ENCODE results near the gene DENND1B.
"Not testable (repeated sequence)": the region's sequence is repeated elsewhere in the genome, so short reads cannot be mapped to it uniquely, and the experiment has no call there.

Gene DENND1B

GRCh38 chr1:197750366-197750765 is 24.9 kb downstream of the DENND1B start:
- intact Hi-C loops (cut with DNase I), result no loop called here
- DNase-seq, result no peak

- DNase-seq, result no peak
- intact Hi-C loops (cut with DNase I), result no loop called here
Observed at GRCh38 chr1:197745911-197746310, 29.4 kb downstream of the DENND1B start.

GRCh38 chr1:197744979-197745378 is 30.3 kb downstream of the DENND1B start:
- DNase-seq, result no peak
- intact Hi-C loops (cut with DNase I), result no loop called here

- intact Hi-C loops (cut with DNase I), result no loop called here
- no peak for DNase-seq
Observed at GRCh38 chr1:197743578-197743977, 31.7 kb downstream of the DENND1B start.

DNA sequence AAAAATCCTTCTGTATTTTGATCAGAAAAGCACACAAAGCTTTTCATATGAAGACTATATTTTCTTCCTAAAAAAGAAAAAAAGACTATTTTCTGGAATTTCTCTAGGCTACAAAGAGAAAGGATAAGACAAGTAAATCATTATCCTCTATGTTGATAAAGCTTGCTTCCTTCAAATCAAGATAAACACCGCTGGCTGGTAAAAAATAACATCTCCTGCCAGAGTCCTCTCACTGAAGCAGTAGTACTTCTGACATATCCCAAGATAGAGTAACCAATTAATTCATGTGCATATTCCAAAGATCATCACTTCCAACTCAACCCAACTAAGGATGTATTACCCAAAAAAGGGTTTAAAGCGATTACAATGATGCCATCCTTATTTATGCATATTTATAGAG is 34.3 kb downstream of the DENND1B start:
- intact Hi-C loops (cut with DNase I), result no loop called here
- no peak for DNase-seq

DNA sequence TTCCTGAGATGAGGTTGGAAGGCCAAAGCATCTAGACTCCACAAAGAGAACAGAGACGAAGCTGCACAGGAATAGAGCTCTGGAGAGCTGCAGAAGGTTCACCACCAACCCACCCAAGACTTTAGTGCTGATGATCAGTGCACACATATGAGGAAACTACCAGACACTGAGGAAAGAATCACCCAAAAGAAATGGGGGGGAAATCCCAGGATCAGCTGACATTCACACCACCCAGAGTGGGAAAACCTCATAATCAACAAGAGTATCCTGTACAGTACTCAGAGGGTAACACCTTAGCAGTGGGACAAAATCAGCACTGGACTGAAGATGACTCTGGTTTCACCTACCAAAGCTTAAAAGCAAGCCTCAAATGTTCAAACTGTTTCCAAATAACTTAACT is 36.4 kb downstream of the DENND1B start:
- DNase-seq, result no peak
- intact Hi-C loops (cut with DNase I), result no loop called here

- DNase-seq, result no peak
Observed at GRCh38 chr1:197737916-197738315, 37.4 kb downstream of the DENND1B start.

DNA sequence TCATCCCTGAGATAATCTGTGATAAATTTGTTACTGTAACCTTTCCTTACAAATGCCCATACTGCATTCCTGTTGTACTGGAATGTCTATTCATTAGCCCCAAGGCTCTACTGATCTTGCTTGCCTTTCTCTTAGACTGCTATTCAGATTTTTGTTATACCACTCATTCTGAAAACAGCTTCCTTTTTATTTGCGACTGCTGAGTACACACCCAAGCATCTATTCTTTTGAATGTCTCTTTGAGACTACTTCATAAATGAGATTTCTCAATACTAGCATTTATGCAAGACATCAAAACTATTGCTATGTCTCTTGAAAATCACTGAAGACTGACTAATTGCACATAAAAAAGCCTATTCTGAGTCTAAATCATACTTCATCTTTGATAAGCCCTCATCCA is 38.6 kb downstream of the DENND1B start:
- intact Hi-C loops (cut with DNase I), result no loop called here
- DNase-seq, result no peak

More at GRCh38 chr1:197737916-197738315, 37.4 kb downstream of the DENND1B start:
- intact Hi-C loops (cut with DNase I), result no loop called here

GRCh38 chr1:197735461-197735860 is 39.8 kb downstream of the DENND1B start:
- DNase-seq, result peak in 1 of 10 donors; percentile 71
- intact Hi-C loops (cut with DNase I), result no loop called here

DNA sequence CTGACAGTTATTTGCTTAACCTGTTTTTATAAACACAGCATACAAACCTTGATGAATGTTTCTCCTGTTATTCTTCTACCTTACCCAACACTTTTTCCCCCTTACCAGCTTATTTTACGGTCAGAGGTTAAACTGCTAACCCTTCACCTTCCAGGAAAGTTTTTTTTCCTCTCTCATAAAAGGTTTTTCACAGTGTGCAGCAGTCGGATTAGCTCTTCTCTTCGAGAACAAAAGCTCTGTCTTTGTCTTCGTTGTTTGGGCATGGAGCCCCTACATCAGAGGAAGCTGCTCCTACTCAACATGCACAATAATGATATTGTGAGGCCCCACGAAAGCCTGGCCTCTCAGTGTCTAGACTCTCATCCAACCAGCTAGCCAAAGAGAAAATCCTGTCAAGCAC is 42.0 kb downstream of the DENND1B start:
- intact Hi-C loops (cut with DNase I), result no loop called here
- peak in 1 of 10 donors; percentile 10 for DNase-seq

- intact Hi-C loops (cut with DNase I), result no loop called here
Observed at GRCh38 chr1:197732187-197732586, 43.1 kb downstream of the DENND1B start.

DNA sequence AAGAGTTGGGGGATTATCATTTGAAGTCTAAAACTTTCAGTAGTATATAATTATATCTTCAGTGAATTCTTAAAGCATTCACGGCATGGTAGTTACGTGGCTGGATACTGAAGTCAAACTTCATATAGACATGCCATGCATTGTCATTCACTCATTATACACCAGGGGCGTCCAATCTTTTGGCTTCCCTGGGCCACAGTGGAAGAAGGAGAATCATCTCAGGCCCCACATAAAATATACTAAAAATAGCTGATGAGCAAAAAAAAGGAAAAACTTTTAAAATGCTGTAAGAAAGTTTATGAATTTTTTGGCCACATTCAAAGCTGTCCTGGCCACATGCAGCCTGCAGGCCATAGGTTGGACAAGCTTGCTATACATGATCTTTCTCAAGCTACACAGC is 43.8 kb downstream of the DENND1B start:
- DNase-seq, result no peak
- intact Hi-C loops (cut with DNase I), result no loop called here

More at GRCh38 chr1:197732187-197732586, 43.1 kb downstream of the DENND1B start:
- no peak for DNase-seq

- DNase-seq, result no peak
- intact Hi-C loops (cut with DNase I), result no loop called here
Observed at GRCh38 chr1:197725976-197726375, 49.3 kb downstream of the DENND1B start.

DNA sequence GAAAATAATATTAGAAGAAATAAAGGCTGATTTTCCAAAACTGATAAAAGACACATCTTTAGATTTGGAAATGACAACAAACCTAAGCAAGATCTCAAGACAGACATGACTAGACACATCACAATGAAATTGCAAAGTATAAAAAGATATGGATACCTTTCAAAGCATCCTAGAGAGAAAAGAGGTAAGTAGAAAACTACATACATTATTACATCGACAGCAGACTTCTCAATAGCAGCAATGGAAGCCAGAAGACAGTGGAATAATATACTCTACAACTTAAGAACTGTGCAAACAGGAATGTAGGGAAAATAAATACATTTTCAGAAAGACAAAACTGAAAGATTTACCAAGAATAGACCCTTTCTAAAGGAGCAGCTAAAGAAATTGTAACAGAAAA is 50.2 kb downstream of the DENND1B start:
- no peak for DNase-seq
- intact Hi-C loops (cut with DNase I), result no loop called here

- intact Hi-C loops (cut with DNase I), result no loop called here
- DNase-seq, result no peak
Observed at GRCh38 chr1:197715806-197716205, 59.5 kb downstream of the DENND1B start.

DNA sequence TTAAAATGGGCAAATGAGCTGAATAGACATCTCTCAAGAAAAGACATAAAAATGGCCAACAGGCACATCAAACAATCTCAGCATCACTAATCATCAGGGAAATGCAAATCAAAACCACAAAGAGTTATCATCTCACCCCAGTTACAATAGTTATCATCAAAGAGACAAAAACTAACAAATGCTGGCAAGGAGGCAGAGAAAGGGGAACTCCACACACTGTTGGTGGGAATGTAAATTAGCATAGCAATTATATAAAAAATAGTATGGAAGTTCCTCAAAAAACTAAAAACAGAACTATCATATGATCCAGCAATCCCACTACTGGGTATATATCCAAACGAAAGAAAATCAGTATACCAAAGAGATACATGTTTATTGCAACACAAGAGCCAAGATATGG is 68.7 kb downstream of the DENND1B start:
- no peak for DNase-seq
- intact Hi-C loops (cut with DNase I), result no loop called here

GRCh38 chr1:197705941-197706340 is 69.3 kb downstream of the DENND1B start:
- intact Hi-C loops (cut with DNase I), result no loop called here

GRCh38 chr1:197700688-197701087 is 74.6 kb downstream of the DENND1B start:
- DNase-seq; intact Hi-C loops (cut with DNase I): not testable (repeated sequence)

More at GRCh38 chr1:197705941-197706340, 69.3 kb downstream of the DENND1B start:
- no peak for DNase-seq

GRCh38 chr1:197696372-197696771 is 78.9 kb downstream of the DENND1B start:
- intact Hi-C loops (cut with DNase I), result no loop called here
- DNase-seq, result no peak

DNA sequence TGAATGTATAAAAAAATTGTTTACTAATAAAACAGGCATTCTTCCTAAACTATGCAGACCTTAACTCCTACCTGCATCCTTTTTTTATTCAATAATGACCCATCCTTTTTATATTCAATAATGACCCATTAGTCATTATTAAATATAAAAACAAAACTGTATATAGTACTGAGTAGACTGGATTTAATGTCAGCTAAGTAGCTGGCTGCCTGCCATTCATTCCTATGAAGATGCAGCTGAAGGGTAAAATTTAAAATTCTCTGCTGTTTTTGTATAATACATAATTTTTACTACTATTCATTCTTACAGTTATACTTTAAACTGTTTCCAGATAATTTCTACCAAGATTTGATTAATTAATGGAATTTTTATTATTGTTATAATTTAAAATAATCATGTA is 79.3 kb downstream of the DENND1B start:
- no peak for DNase-seq
- intact Hi-C loops (cut with DNase I), result no loop called here

GRCh38 chr1:197692965-197693364 is 82.3 kb downstream of the DENND1B start:
- no peak for DNase-seq
- intact Hi-C loops (cut with DNase I), result no loop called here

DNA sequence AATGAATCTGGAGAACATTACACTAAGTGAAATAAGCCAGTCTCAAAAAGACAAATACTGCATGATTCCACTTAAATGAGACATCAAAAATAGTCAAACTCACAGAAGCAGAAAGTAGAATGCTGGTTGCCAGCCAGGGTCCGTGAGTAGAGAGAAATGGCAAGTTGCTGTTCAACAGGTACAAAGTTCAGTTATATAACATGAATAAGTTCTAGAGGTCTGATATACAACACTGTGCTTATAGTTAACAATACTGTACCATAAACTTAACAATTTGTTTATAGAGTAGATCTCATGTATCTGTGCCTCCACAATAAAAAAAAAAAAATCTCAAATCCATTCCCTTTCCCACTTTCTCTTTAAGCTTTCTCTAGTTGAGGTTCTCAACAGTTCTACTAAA is 83.5 kb downstream of the DENND1B start:
- DNase-seq, result no peak
- intact Hi-C loops (cut with DNase I), result no loop called here

DNA sequence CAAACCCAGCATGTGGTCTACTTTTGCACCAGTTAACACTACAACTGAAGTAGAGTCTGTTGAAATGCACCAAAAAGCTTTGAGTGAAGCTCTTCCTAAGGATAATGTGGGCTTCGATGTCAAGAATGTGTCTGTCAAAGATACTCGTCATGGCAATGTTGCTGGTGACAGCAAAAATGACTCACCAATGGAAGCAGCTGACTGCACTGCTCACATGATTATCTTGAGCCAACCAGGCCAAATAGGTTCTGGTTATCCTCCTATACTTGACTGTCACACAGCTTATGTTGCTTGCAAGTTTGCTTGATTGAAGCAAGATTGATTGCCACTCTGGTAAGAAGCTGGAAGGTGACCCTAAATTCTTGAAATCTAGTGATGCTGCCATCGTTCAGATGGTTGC is 85.2 kb downstream of the DENND1B start:
- no peak for DNase-seq
- intact Hi-C loops (cut with DNase I), result no loop called here
